ENCODE data around the gene GPR45. TPM values are rescaled to one million over a fixed set of nuclear protein-coding genes. Genes with fewer than 3 reads are reported as not detected.

The GPR45 gene
- 0.20 TPM for polyA plus RNA-seq (2013, experiment 1 of 2)
- polyA plus RNA-seq (2013, experiment 2 of 2): 0.25 TPM

GRCh38 chr2:105241443-105241842 is at the start of gene GPR45:
TSS of gene GPR45 (plus strand) at chr2:105241743. CDS start at chr2:105241859, 116 bp downstream.
- Histone ChIP-seq H3K4me3 (ENCODE audit: low read length) (no peak within 1 kb of the TSS), H3K9me3 (ENCODE audit: insufficient read depth, low read depth, low read length) (no peaks in the 10 kb centered on the region), H3K4me1 (ENCODE audit: insufficient read depth, low read length) (peaks cover 5% of the 10 kb centered on the region; the same call in 1 of the 2 replicates), H3K9ac (ENCODE audit: low read depth, low read length) (no peak within 1 kb of the TSS), H3K27ac (ENCODE audit: low read depth, low read length) (no peak within 1 kb of the TSS), H3K27me3 (ENCODE audit: insufficient read depth, low read length) (peaks cover 16% of the 10 kb centered on the region; the same call in 1 of the 2 replicates), H3K36me3 (ENCODE audit: insufficient read depth, low read length) (no peaks in the 10 kb centered on the region)
- WGBS: 94% methylated on average over 10 of the region's 10 CpGs

GRCh38 chr2:105194022-105194675 is 47.4 kb upstream of the GPR45 start:
- Histone ChIP-seq H3K4me3 (ENCODE audit: low read length) (no peak overlapping the region), H3K27ac (ENCODE audit: low read depth, low read length) (no peak overlapping the region), H3K27me3 (ENCODE audit: insufficient read depth, low read length) (no peaks in the 10 kb centered on the region), H3K4me1 (ENCODE audit: insufficient read depth, low read length) (no peaks in the 10 kb centered on the region), H3K36me3 (ENCODE audit: insufficient read depth, low read length) (no peaks in the 10 kb centered on the region), H3K9me3 (ENCODE audit: insufficient read depth, low read depth, low read length) (peaks cover 12% of the 10 kb centered on the region), H3K9ac (ENCODE audit: low read depth, low read length) (no peak overlapping the region)
- 62% methylated on average over 14 of the region's 14 CpGs for WGBS

GRCh38 chr2:105196651-105197050 is 44.9 kb upstream of the GPR45 start:
- WGBS: 94% methylated on average over 4 of the region's 4 CpGs
- H3K27me3 ChIP-seq (ENCODE audit: insufficient read depth, low read length): no peaks in the 10 kb centered on the region
- no peak overlapping the region for H3K9ac ChIP-seq (ENCODE audit: low read depth, low read length)
- no peaks in the 10 kb centered on the region for H3K4me1 ChIP-seq (ENCODE audit: insufficient read depth, low read length)
- no peak overlapping the region for H3K27ac ChIP-seq (ENCODE audit: low read depth, low read length)
- no peaks in the 10 kb centered on the region for H3K9me3 ChIP-seq (ENCODE audit: insufficient read depth, low read depth, low read length)
- H3K4me3 ChIP-seq (ENCODE audit: low read length): no peak overlapping the region
- H3K36me3 ChIP-seq (ENCODE audit: insufficient read depth, low read length): no peaks in the 10 kb centered on the region

- no peak overlapping the region for H3K27ac ChIP-seq (ENCODE audit: low read depth, low read length)
- no peaks in the 10 kb centered on the region for H3K27me3 ChIP-seq (ENCODE audit: insufficient read depth, low read length)
- H3K36me3 ChIP-seq (ENCODE audit: insufficient read depth, low read length): no peaks in the 10 kb centered on the region
- H3K4me3 ChIP-seq (ENCODE audit: low read length): no peak overlapping the region
- H3K9ac ChIP-seq (ENCODE audit: low read depth, low read length): no peak overlapping the region
- WGBS: 74% methylated on average over 5 of the region's 5 CpGs
- no peaks in the 10 kb centered on the region for H3K9me3 ChIP-seq (ENCODE audit: insufficient read depth, low read depth, low read length)
- H3K4me1 ChIP-seq (ENCODE audit: insufficient read depth, low read length): no peaks in the 10 kb centered on the region
These were observed 25.9 kb upstream of the GPR45 start for GRCh38 chr2:105215586-105216192.

- Histone ChIP-seq H3K36me3 (ENCODE audit: insufficient read depth, low read length) (no peaks in the 10 kb centered on the region), H3K27me3 (ENCODE audit: insufficient read depth, low read length) (no peaks in the 10 kb centered on the region), H3K27ac (ENCODE audit: low read depth, low read length) (no peak overlapping the region), H3K4me1 (ENCODE audit: insufficient read depth, low read length) (no peaks in the 10 kb centered on the region), H3K4me3 (ENCODE audit: low read length) (no peak overlapping the region), H3K9ac (ENCODE audit: low read depth, low read length) (no peak overlapping the region), H3K9me3 (ENCODE audit: insufficient read depth, low read depth, low read length) (no peaks in the 10 kb centered on the region)
- 90% methylated on average over 1 of the region's 3 CpGs for WGBS
These were observed 20.9 kb upstream of the GPR45 start for GRCh38 chr2:105220604-105221003.

DNA sequence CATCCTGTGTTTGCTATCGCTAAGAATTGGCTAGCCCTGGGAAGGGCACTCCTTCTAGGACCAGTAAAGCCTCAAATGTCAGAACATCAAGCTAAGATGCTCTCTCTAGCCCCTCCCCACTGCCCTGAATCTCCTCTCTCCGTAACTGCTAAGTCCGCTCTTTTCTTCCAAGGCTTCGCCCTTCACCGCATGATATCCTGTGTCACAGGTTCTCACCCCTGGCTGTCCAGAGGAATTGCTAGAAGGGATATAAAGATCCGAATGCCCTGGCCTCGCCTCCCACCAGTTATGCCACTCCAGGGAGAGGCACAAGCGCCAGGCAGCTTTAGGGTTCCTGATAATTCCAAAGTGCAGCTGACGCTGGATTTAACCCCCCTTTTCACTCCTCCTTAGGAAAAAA is 17.1 kb upstream of the GPR45 start:
- no peaks in the 10 kb centered on the region for H3K9me3 ChIP-seq (ENCODE audit: insufficient read depth, low read depth, low read length)
- WGBS: 88% methylated on average over 9 of the region's 9 CpGs
- H3K4me1 ChIP-seq (ENCODE audit: insufficient read depth, low read length): no peaks in the 10 kb centered on the region
- H3K27ac ChIP-seq (ENCODE audit: low read depth, low read length): no peak overlapping the region
- H3K27me3 ChIP-seq (ENCODE audit: insufficient read depth, low read length): no peaks in the 10 kb centered on the region
- H3K4me3 ChIP-seq (ENCODE audit: low read length): no peak overlapping the region
- H3K36me3 ChIP-seq (ENCODE audit: insufficient read depth, low read length): no peaks in the 10 kb centered on the region
- no peak overlapping the region for H3K9ac ChIP-seq (ENCODE audit: low read depth, low read length)

DNA sequence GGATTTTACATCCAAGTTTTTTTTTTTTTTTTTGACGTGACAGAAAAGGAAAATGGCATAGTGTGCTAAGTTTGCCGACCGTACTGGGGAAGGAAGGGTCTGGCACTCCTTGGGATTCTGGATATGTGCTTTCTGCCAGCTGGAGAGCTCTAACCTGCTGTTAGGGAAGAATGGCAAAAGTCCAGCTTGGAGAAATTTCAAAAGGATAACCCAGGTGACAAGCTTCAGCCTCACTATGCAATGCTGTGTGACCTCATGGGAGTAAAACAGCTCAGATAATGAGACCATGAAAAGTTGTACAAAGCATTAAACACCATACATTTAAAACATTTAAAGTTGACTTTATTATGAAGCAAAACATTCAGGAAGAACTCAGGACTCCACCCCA is 10.3 kb upstream of the GPR45 start:
- Histone ChIP-seq H3K36me3 (ENCODE audit: insufficient read depth, low read length) (no peaks in the 10 kb centered on the region), H3K4me3 (ENCODE audit: low read length) (no peak overlapping the region), H3K9me3 (ENCODE audit: insufficient read depth, low read depth, low read length) (no peaks in the 10 kb centered on the region), H3K9ac (ENCODE audit: low read depth, low read length) (no peak overlapping the region), H3K27ac (ENCODE audit: low read depth, low read length) (no peak overlapping the region), H3K27me3 (ENCODE audit: insufficient read depth, low read length) (no peaks in the 10 kb centered on the region), H3K4me1 (ENCODE audit: insufficient read depth, low read length) (peaks cover 3% of the 10 kb centered on the region; the same call in 1 of the 2 replicates)
- 94% methylated on average over 3 of the region's 3 CpGs for WGBS

DNA sequence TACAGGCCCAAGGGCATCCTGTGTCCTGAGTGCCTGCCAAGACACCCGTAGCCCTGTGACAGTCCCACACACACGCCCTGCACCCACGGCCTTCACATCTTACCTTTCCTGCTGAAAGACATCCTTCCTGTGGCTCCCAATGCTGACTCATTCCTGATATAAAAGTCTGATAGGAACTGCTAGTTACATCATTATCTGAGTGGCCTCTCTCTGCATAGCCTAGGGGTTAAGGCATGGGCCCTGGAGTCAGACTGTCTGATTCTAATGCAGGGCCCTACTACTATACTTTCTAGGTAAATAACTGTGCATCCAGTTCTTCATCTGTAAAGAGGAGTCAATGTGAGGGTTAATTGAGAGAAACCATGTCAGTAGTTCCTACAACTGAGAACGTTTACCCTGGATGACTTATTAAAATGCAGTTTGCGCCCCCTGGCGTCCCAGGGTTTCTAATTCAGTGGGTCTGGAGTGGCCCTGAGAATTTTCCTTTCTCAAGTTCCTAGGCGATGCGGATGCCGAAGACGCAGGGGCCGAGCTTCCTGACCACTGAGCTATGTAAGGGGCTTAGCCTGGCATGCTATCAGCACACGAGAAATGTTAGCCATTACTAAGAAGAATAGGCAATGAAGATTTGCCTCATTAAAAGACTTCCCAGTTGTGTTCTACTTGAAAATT is 6.0 kb upstream of the GPR45 start:
- WGBS: 28% methylated on average over 12 of the region's 12 CpGs
- no peak overlapping the region for H3K4me3 ChIP-seq (ENCODE audit: low read length)
- H3K36me3 ChIP-seq (ENCODE audit: insufficient read depth, low read length): no peaks in the 10 kb centered on the region
- no peak overlapping the region for H3K9ac ChIP-seq (ENCODE audit: low read depth, low read length)
- no peaks in the 10 kb centered on the region for H3K9me3 ChIP-seq (ENCODE audit: insufficient read depth, low read depth, low read length)
- peaks cover 16% of the 10 kb centered on the region; the same call in 1 of the 2 replicates for H3K27me3 ChIP-seq (ENCODE audit: insufficient read depth, low read length)
- H3K27ac ChIP-seq (ENCODE audit: low read depth, low read length): no peak overlapping the region
- H3K4me1 ChIP-seq (ENCODE audit: insufficient read depth, low read length): peaks cover 9% of the 10 kb centered on the region

DNA sequence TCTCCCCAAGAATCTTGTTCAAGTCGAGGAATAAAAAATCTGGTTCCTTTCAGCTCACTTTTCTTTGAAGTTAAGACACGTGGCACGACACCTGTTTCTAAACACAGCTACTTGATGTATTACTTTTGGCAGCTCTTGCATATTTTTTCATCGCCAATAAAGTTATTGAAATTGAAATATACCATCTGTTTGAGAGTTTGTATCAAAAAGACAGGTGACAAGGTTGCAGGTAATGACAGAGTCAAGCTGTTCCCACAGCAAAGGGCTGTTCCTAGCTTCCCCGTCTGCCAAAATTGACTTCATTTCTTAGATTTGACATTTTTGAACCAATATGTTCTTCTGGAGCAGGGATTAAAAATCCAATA is 5.5 kb upstream of the GPR45 start:
- Histone ChIP-seq H3K4me1 (ENCODE audit: insufficient read depth, low read length) (peaks cover 9% of the 10 kb centered on the region), H3K4me3 (ENCODE audit: low read length) (no peak overlapping the region)
- 82% methylated on average over 5 of the region's 5 CpGs for WGBS

GRCh38 chr2:105237045-105237765 is 4.3 kb upstream of the GPR45 start:
- H3K27me3 ChIP-seq (ENCODE audit: insufficient read depth, low read length): peaks cover 16% of the 10 kb centered on the region; the same call in 1 of the 2 replicates
- no peak overlapping the region for H3K9ac ChIP-seq (ENCODE audit: low read depth, low read length)
- H3K4me3 ChIP-seq (ENCODE audit: low read length): no peak overlapping the region
- no peaks in the 10 kb centered on the region for H3K36me3 ChIP-seq (ENCODE audit: insufficient read depth, low read length)
- H3K27ac ChIP-seq (ENCODE audit: low read depth, low read length): no peak overlapping the region
- peaks cover 9% of the 10 kb centered on the region for H3K4me1 ChIP-seq (ENCODE audit: insufficient read depth, low read length)
- WGBS: 94% methylated on average over 39 of the region's 41 CpGs
- H3K9me3 ChIP-seq (ENCODE audit: insufficient read depth, low read depth, low read length): no peaks in the 10 kb centered on the region

More for the DNA sequence above, 5.5 kb upstream of the GPR45 start:
- Histone ChIP-seq H3K36me3 (ENCODE audit: insufficient read depth, low read length) (no peaks in the 10 kb centered on the region), H3K27ac (ENCODE audit: low read depth, low read length) (no peak overlapping the region), H3K9ac (ENCODE audit: low read depth, low read length) (no peak overlapping the region), H3K27me3 (ENCODE audit: insufficient read depth, low read length) (peaks cover 16% of the 10 kb centered on the region; the same call in 1 of the 2 replicates), H3K9me3 (ENCODE audit: insufficient read depth, low read depth, low read length) (no peaks in the 10 kb centered on the region)

Measured in HUES64 (cell line).